ENCODE results near the gene TPST2.

DNA sequence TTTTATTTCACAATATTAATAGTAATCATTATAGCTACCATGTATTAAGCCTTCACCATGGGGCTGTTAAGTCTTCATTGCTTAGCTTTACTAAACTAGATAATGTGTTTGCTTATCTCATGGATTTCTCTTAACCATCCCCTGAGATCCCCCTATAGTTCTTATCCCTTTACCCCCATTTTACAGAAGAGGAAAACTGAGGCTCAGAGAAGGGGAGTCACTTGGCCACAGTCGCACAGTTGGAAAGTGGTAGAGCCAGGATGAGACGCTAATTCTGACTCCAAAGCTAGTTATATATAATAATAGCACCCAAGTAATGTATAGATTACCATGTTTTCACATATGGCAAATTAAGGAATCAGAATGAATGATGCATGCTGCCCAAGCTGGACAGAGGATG is 67.9 kb downstream of the TPST2 start:
- TF ChIP-seq, protein P1, sequence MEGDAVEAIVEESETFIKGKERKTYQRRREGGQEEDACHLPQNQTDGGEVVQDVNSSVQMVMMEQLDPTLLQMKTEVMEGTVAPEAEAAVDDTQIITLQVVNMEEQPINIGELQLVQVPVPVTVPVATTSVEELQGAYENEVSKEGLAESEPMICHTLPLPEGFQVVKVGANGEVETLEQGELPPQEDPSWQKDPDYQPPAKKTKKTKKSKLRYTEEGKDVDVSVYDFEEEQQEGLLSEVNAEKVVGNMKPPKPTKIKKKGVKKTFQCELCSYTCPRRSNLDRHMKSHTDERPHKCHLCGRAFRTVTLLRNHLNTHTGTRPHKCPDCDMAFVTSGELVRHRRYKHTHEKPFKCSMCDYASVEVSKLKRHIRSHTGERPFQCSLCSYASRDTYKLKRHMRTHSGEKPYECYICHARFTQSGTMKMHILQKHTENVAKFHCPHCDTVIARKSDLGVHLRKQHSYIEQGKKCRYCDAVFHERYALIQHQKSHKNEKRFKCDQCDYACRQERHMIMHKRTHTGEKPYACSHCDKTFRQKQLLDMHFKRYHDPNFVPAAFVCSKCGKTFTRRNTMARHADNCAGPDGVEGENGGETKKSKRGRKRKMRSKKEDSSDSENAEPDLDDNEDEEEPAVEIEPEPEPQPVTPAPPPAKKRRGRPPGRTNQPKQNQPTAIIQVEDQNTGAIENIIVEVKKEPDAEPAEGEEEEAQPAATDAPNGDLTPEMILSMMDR (IDR thresholded peaks at IDR 0.05), result no peak
- TF ChIP-seq POLR2A (IDR thresholded peaks at IDR 0.05) (no peak), EP300 (IDR thresholded peaks at IDR 0.05) (no peak)
